ENCODE data around the gene UBASH3A. TPM values are rescaled to one million over a fixed set of nuclear protein-coding genes. Genes with fewer than 3 reads are reported as not detected.

UBASH3A gene
- polyA plus RNA-seq, 1 of the 3 experiments (the other 2 are of a cell fraction): not detected

DNA sequence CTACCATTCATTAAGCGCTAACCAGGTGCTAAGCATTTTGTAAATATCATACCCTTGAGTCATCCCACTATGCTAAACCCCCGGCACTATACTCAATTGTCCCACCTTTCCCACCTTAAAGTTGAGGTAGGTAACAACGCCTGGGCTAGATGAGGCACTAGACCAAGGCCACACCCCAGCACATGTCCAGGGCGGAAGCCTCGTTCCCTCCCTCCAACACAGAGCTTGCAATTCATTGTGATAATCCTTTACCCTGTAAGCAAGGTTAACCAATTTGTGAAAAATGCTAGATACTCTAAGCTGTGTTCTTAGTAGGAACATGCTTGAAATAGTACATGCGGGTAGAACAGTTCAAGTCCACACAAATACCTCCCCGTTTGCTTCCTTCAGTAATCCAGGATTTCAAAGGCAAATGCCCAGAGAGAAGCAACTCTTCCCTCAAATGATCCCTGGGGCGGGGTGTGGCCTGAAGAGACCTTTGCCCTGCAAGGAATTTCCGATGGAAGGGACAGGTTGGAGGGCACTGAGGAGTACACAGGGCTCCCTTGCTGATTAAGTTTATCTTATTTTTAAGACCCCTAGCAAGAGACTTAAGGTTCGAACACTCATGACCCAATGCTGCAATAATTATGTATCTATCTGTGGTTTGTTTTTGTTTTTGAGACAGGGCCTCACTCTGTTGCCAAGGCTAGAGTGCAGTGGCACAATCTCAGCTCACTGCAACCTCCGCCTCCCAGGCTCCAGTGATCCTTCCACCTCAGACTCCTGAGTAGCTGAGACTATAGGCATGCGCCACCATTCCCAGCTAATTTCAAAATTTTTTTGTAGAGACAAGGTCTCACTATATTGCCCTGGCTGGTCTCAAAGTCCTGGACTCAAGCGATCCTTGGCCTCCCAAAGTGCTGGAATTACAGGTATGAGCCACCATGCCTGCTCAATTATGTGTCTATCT is 89.7 kb downstream of the UBASH3A start:
- DNase-seq: no peak
- no peaks in the 10 kb centered on the region for H3K9me2 ChIP-seq
- H3K9ac ChIP-seq: no peak overlapping the region
- no peaks in the 10 kb centered on the region for H3K36me3 ChIP-seq (replicated peaks in 1 of 2; ENCODE audit: control insufficient read depth in 1 of 2, insufficient read depth in 2 of 2, low read length in 1 of 2)
- POLR2A ChIA-PET: no interaction called here
- H3K4me3 ChIP-seq (ENCODE audit: low read depth in 2 of 2, low read length in 1 of 2): no peak overlapping the region
- 55% methylated on average over 13 of the region's 13 CpGs for WGBS (ENCODE audit: low lambda C conversion rate)
- H3K27me3 ChIP-seq (ENCODE audit: insufficient read depth): no peaks in the 10 kb centered on the region
- no peak for TF ChIP-seq SIN3A (IDR thresholded peaks at IDR 0.05; ENCODE audit: borderline replicate concordance, low read depth, low read length)
- no peak for TF ChIP-seq RCOR1 (IDR thresholded peaks at IDR 0.05; ENCODE audit: low read length)
- no peak for TF ChIP-seq MEF2A (IDR thresholded peaks at IDR 0.05; ENCODE audit: borderline replicate concordance, low read depth)
- TF ChIP-seq, protein P1, sequence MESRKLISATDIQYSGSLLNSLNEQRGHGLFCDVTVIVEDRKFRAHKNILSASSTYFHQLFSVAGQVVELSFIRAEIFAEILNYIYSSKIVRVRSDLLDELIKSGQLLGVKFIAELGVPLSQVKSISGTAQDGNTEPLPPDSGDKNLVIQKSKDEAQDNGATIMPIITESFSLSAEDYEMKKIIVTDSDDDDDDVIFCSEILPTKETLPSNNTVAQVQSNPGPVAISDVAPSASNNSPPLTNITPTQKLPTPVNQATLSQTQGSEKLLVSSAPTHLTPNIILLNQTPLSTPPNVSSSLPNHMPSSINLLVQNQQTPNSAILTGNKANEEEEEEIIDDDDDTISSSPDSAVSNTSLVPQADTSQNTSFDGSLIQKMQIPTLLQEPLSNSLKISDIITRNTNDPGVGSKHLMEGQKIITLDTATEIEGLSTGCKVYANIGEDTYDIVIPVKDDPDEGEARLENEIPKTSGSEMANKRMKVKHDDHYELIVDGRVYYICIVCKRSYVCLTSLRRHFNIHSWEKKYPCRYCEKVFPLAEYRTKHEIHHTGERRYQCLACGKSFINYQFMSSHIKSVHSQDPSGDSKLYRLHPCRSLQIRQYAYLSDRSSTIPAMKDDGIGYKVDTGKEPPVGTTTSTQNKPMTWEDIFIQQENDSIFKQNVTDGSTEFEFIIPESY (IDR thresholded peaks at IDR 0.05; ENCODE audit: borderline replicate concordance, low read depth): no peak
- TF ChIP-seq, protein P2, sequence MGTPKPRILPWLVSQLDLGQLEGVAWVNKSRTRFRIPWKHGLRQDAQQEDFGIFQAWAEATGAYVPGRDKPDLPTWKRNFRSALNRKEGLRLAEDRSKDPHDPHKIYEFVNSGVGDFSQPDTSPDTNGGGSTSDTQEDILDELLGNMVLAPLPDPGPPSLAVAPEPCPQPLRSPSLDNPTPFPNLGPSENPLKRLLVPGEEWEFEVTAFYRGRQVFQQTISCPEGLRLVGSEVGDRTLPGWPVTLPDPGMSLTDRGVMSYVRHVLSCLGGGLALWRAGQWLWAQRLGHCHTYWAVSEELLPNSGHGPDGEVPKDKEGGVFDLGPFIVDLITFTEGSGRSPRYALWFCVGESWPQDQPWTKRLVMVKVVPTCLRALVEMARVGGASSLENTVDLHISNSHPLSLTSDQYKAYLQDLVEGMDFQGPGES (IDR thresholded peaks at IDR 0.05; ENCODE audit: low read depth, low read length): no peak
- TF ChIP-seq, protein P3, sequence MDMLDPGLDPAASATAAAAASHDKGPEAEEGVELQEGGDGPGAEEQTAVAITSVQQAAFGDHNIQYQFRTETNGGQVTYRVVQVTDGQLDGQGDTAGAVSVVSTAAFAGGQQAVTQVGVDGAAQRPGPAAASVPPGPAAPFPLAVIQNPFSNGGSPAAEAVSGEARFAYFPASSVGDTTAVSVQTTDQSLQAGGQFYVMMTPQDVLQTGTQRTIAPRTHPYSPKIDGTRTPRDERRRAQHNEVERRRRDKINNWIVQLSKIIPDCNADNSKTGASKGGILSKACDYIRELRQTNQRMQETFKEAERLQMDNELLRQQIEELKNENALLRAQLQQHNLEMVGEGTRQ (IDR thresholded peaks at IDR 0.05; ENCODE audit: borderline replicate concordance, low read depth, low read length): no peak
- no peak for TF ChIP-seq FOXM1 (IDR thresholded peaks at IDR 0.05; ENCODE audit: low read depth)
- TF ChIP-seq EP300 (IDR thresholded peaks at IDR 0.05; ENCODE audit: borderline replicate concordance in 1 of 2, low read depth in 1 of 2, low read length in 1 of 2): no peak
- TF ChIP-seq, protein P4, sequence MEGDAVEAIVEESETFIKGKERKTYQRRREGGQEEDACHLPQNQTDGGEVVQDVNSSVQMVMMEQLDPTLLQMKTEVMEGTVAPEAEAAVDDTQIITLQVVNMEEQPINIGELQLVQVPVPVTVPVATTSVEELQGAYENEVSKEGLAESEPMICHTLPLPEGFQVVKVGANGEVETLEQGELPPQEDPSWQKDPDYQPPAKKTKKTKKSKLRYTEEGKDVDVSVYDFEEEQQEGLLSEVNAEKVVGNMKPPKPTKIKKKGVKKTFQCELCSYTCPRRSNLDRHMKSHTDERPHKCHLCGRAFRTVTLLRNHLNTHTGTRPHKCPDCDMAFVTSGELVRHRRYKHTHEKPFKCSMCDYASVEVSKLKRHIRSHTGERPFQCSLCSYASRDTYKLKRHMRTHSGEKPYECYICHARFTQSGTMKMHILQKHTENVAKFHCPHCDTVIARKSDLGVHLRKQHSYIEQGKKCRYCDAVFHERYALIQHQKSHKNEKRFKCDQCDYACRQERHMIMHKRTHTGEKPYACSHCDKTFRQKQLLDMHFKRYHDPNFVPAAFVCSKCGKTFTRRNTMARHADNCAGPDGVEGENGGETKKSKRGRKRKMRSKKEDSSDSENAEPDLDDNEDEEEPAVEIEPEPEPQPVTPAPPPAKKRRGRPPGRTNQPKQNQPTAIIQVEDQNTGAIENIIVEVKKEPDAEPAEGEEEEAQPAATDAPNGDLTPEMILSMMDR (IDR thresholded peaks at IDR 0.05): no peak
- no peak for TF ChIP-seq RAD21 (IDR thresholded peaks at IDR 0.05; ENCODE audit: low read length)
- TF ChIP-seq TEAD4 (IDR thresholded peaks at IDR 0.05; ENCODE audit: borderline replicate concordance, insufficient read depth): no peak
- no peak for TF ChIP-seq GABPA (IDR thresholded peaks at IDR 0.05; ENCODE audit: low read depth)
- TF ChIP-seq, protein P5, sequence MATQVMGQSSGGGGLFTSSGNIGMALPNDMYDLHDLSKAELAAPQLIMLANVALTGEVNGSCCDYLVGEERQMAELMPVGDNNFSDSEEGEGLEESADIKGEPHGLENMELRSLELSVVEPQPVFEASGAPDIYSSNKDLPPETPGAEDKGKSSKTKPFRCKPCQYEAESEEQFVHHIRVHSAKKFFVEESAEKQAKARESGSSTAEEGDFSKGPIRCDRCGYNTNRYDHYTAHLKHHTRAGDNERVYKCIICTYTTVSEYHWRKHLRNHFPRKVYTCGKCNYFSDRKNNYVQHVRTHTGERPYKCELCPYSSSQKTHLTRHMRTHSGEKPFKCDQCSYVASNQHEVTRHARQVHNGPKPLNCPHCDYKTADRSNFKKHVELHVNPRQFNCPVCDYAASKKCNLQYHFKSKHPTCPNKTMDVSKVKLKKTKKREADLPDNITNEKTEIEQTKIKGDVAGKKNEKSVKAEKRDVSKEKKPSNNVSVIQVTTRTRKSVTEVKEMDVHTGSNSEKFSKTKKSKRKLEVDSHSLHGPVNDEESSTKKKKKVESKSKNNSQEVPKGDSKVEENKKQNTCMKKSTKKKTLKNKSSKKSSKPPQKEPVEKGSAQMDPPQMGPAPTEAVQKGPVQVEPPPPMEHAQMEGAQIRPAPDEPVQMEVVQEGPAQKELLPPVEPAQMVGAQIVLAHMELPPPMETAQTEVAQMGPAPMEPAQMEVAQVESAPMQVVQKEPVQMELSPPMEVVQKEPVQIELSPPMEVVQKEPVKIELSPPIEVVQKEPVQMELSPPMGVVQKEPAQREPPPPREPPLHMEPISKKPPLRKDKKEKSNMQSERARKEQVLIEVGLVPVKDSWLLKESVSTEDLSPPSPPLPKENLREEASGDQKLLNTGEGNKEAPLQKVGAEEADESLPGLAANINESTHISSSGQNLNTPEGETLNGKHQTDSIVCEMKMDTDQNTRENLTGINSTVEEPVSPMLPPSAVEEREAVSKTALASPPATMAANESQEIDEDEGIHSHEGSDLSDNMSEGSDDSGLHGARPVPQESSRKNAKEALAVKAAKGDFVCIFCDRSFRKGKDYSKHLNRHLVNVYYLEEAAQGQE (IDR thresholded peaks at IDR 0.05; ENCODE audit: low read depth, low read length): no peak
- H3K79me2 ChIP-seq (ENCODE audit: insufficient read depth): no peaks in the 10 kb centered on the region
- H3K9me3 ChIP-seq: no peaks in the 10 kb centered on the region
- CTCF ChIA-PET: interaction anchor here (0.8 to 1.6 kb wide), 3 partner anchors 14 to 34 kb away, joined by 3 to 4 read pairs (median 4); no protein-coding TSS in a partner anchor
- H3K4me1 ChIP-seq (ENCODE audit: control insufficient read depth in 1 of 2, insufficient read depth in 2 of 2, low read depth in 1 of 2, low read length in 1 of 2): peaks cover 5 to 18% of the 10 kb centered on the region in 2 experiments; a peak in 3 of 4 replicates
- H3F3A ChIP-seq (replicated peaks; ENCODE audit: insufficient read depth): no peaks in the 10 kb centered on the region
- H3K4me2 ChIP-seq: no peak overlapping the region
- H2AFZ ChIP-seq (ENCODE audit: low read depth): no peak overlapping the region
- no peak overlapping the region for H3K27ac ChIP-seq (ENCODE audit: low read depth in 2 of 2, low read length in 1 of 2)
- no peaks in the 10 kb centered on the region for H4K20me1 ChIP-seq (ENCODE audit: insufficient read depth)
